HCT116 (cell line): ENCODE measurements around the gene PIP5K1A. TPM values are rescaled to one million over a fixed set of nuclear protein-coding genes. Genes with fewer than 3 reads are reported as not detected.
A peak's percentile ranks its signal among the peaks of the same experiment; 100 is the strongest.

ENCODE experiments used
- ATAC-seq: fragments of 200-7000 bp; cut with Tn5 transposase; 2 replicates; pipeline ENCODE4 v1.9.1; 2020; ENCODE audit warnings: mild to moderate bottlenecking, moderate library complexity
- Bru-seq: library from RNA; stranded (reverse); fragments of 400-500 nt; gene quantifications from one replicate; lab custom pipeline; 2021; lab: Mats Ljungman, UMichigan
- BruChase-seq, 2 experiments: library from RNA; stranded (reverse); fragments of 400-500 nt; gene quantifications; one replicate each; lab custom pipeline; 2021; lab: Mats Ljungman, UMichigan
- BruUV-seq: library from RNA; stranded (reverse); fragments of 400-500 nt; replicated peaks from 2 replicates; lab custom pipeline; 2021; lab: Mats Ljungman, UMichigan
- CTCF ChIA-PET: fragments of 300-600 bp; sonication (Branson Sonifier 250); formaldehyde crosslinking; loops from one replicate; lab custom pipeline; 2021; ENCODE audit warnings: antibody characterized with exemption; lab: Charles Lee
- POLR2A ChIA-PET: fragments of 300-600, 350-600 bp; sonication (Branson Sonifier 250); formaldehyde crosslinking; loops from one replicate; lab custom pipeline; 2021; ENCODE audit warnings: antibody characterized with exemption; lab: Charles Lee
- RAD21 ChIA-PET, 2 experiments: fragments of 300-600 bp; sonication (Branson Sonifier 250); formaldehyde crosslinking; loops; one replicate each; lab custom pipeline; 2023; ENCODE audit warnings: low total read pairs in 2 of 2; ENCODE audit not compliant: uncharacterized antibody in 2 of 2, unreplicated experiment in 2 of 2, low non-redundant PET in 1 of 2; lab: Charles Lee
- DNase-seq: peaks from one replicate; pipeline ENCODE4 v3.0.0-alpha.2; 2010; ENCODE audit warnings: low read depth, low spot score
- H2AFZ ChIP-seq: fragments of 200-600 bp; shearing (Covaris generic), sonication (generic); 2 replicates; pipeline ENCODE4 v1.6.1; 2017; ENCODE audit warnings: low read depth, mixed run types, mixed read lengths, antibody characterized with exemption, low read length; ENCODE audit not compliant: poor library complexity, severe bottlenecking
- H3K27ac ChIP-seq: 2 replicates; pipeline ENCODE4 v1.5.1; 2012; ENCODE audit warnings: low read depth, low read length
- H3K27me3 ChIP-seq: fragments of 200-600 bp; sonication (generic); 2 replicates; pipeline ENCODE4 v1.6.1; 2016; ENCODE audit warnings: mixed run types, low read length, mixed read lengths; ENCODE audit not compliant: insufficient read depth
- H3K36me3 ChIP-seq, 2 experiments: fragments of 200-500 bp in 1 of 2; fragments of 200-600 bp in 1 of 2; sonication (Bioruptor generic) in 1 of 2; sonication (generic) in 1 of 2; 2 replicates each; pipeline versions ENCODE4 v1.5.1 to v1.6.1; 2014 to 2016; ENCODE audit warnings: low read length in 2 of 2, inconsistent platforms in 1 of 2, mixed read lengths in 1 of 2, mixed run types in 1 of 2; ENCODE audit not compliant: insufficient read depth in 2 of 2, control insufficient read depth in 1 of 2
- H3K4me1 ChIP-seq, 2 experiments: fragments of 200-600 bp in 1 of 2; sonication (generic) in 1 of 2; 2 replicates each; pipeline versions ENCODE4 v1.5.1 to v1.6.1; 2012 to 2017; ENCODE audit warnings: low read length in 2 of 2, inconsistent platforms in 1 of 2, mild to moderate bottlenecking in 1 of 2, mixed read lengths in 1 of 2, mixed run types in 1 of 2, moderate library complexity in 1 of 2; ENCODE audit not compliant: insufficient read depth in 2 of 2, control insufficient read depth in 1 of 2
- H3K4me2 ChIP-seq: fragments of 200-600 bp; sonication (generic); 2 replicates; pipeline ENCODE4 v1.6.1; 2017; ENCODE audit warnings: mixed run types, low read length, mixed read lengths
- H3K4me3 ChIP-seq, 2 experiments: fragments of 200-600 bp in 1 of 2; sonication (generic) in 1 of 2; replicated peaks in 1 of 2; 2 replicates each; pipeline ENCODE4 v1.5.1; 2011 to 2016; ENCODE audit warnings: low read length in 2 of 2, control low read depth in 1 of 2, low read depth in 1 of 2, mild to moderate bottlenecking in 1 of 2, mixed read lengths in 1 of 2, mixed run types in 1 of 2
- H3K79me2 ChIP-seq: fragments of 200-600 bp; sonication (generic); 2 replicates; pipeline ENCODE4 v1.6.1; 2017; ENCODE audit warnings: mild to moderate bottlenecking, mixed run types, low read length, moderate library complexity, mixed read lengths; ENCODE audit not compliant: insufficient read depth
- H3K9ac ChIP-seq: fragments of 200-600 bp; sonication (generic); 2 replicates; pipeline ENCODE4 v1.6.1; 2016; ENCODE audit warnings: low read length, mixed read lengths
- H3K9me2 ChIP-seq: fragments of 200-600 bp; sonication (generic), shearing (Covaris generic); 2 replicates; pipeline ENCODE4 v1.6.1; 2017; ENCODE audit warnings: mixed run types, mild to moderate bottlenecking, moderate library complexity; ENCODE audit not compliant: insufficient read depth
- H3K9me3 ChIP-seq, 2 experiments: fragments of 200-500 bp in 1 of 2; fragments of 200-600 bp in 1 of 2; sonication (Bioruptor generic) in 1 of 2; sonication (generic) in 1 of 2; 2 replicates each; pipeline ENCODE4 v1.6.1; 2014 to 2017; ENCODE audit warnings: low read length in 2 of 2, mixed read lengths in 2 of 2, inconsistent platforms in 1 of 2, low read depth in 1 of 2, mild to moderate bottlenecking in 1 of 2, mixed run types in 1 of 2, moderate library complexity in 1 of 2; ENCODE audit not compliant: control insufficient read depth in 1 of 2, insufficient read depth in 1 of 2
- H4K20me1 ChIP-seq: fragments of 200-600 bp; sonication (generic), shearing (Covaris generic); 2 replicates; pipeline ENCODE4 v1.6.1; 2017; ENCODE audit warnings: mixed run types, mild to moderate bottlenecking, moderate library complexity; ENCODE audit not compliant: insufficient read depth
- CBX3 ChIP-seq: IDR thresholded peaks from 2 replicates; pipeline ENCODE4 v1.6.1; 2012; ENCODE audit warnings: low read depth
- ELF1 ChIP-seq: IDR thresholded peaks from 2 replicates; pipeline ENCODE4 v1.6.1; 2012; ENCODE audit warnings: low read depth, borderline replicate concordance
- JUND ChIP-seq: IDR thresholded peaks from 2 replicates; pipeline ENCODE4 v1.6.1; 2012
- RAD21 ChIP-seq: IDR thresholded peaks from 2 replicates; pipeline ENCODE4 v1.6.1; 2012; ENCODE audit warnings: low read depth, mild to moderate bottlenecking
- SP1 ChIP-seq: IDR thresholded peaks from 2 replicates; pipeline ENCODE4 v1.6.1; 2012; ENCODE audit warnings: low read depth
- SRF ChIP-seq: IDR thresholded peaks from 2 replicates; pipeline ENCODE4 v1.6.1; 2012; ENCODE audit warnings: low read depth
- TCF7L2 ChIP-seq: IDR thresholded peaks from 2 replicates; pipeline ENCODE4 v1.7.0; 2011; ENCODE audit warnings: borderline replicate concordance, inconsistent platforms; ENCODE audit not compliant: insufficient read depth, insufficient read length; ENCODE audit errors: extremely low read depth
- ZNF274 ChIP-seq: fragments of 200-500 bp; sonication (Bioruptor generic); IDR thresholded peaks from 2 replicates; pipeline ENCODE4 v1.6.1; 2014; ENCODE audit warnings: mild to moderate bottlenecking, low read depth, low read length, inconsistent platforms
- intact Hi-C: fragments of 100-400 bp; cut with micrococcal nuclease; formaldehyde crosslinking; loops from 2 replicates; pipeline ENCODE4 v1.10.0; 2022
- long read RNA-seq: library from polyadenylated mRNA; unstranded; transcript quantifications from one replicate; pipeline ENCODE4 v2.0.0, GENCODE V29; 2021; ENCODE audit not compliant: unreplicated experiment
- polyA plus RNA-seq: library from polyadenylated mRNA; unstranded; fragments of >200 nt; gene quantifications from 2 replicates; pipeline ENCODE4 v1.2.1, GENCODE V29; 2012; ENCODE audit warnings: missing spikeins
- total RNA-seq: library from RNA; stranded (reverse); gene quantifications from one replicate; pipeline ENCODE4 v1.2.1, GENCODE V29; 2021; ENCODE audit not compliant: unreplicated experiment
- TF ChIP-seq, protein P1 (sequence below): IDR thresholded peaks from 2 replicates; pipeline ENCODE4 v1.6.1; 2012; ENCODE audit warnings: low read depth
- TF ChIP-seq, protein P2 (sequence below): IDR thresholded peaks from 2 replicates; pipeline ENCODE4 v1.6.1; 2012
- TF ChIP-seq, protein P3 (sequence below): IDR thresholded peaks from 2 replicates; pipeline ENCODE4 v1.6.1; 2011; ENCODE audit warnings: mild to moderate bottlenecking, low read length, moderate library complexity; ENCODE audit not compliant: insufficient replicate concordance; ENCODE audit errors: extremely low read depth
- TF ChIP-seq, protein P4 (sequence below), 3 experiments: fragments of 200-600 bp in 1 of 3; sonication (generic) in 1 of 3; IDR thresholded peaks in 2 of 3; conservative IDR thresholded peaks in 1 of 3; 2 replicates each; pipeline ENCODE4 v1.5.1; 2012 to 2017; ENCODE audit warnings: low read depth in 2 of 3, low read length in 2 of 3, antibody characterized with exemption in 1 of 3, borderline replicate concordance in 1 of 3, control low read depth in 1 of 3, mild to moderate bottlenecking in 1 of 3, mixed read lengths in 1 of 3, mixed run types in 1 of 3, moderate library complexity in 1 of 3; ENCODE audit not compliant: insufficient read depth in 1 of 3

PIP5K1A gene, protein sequence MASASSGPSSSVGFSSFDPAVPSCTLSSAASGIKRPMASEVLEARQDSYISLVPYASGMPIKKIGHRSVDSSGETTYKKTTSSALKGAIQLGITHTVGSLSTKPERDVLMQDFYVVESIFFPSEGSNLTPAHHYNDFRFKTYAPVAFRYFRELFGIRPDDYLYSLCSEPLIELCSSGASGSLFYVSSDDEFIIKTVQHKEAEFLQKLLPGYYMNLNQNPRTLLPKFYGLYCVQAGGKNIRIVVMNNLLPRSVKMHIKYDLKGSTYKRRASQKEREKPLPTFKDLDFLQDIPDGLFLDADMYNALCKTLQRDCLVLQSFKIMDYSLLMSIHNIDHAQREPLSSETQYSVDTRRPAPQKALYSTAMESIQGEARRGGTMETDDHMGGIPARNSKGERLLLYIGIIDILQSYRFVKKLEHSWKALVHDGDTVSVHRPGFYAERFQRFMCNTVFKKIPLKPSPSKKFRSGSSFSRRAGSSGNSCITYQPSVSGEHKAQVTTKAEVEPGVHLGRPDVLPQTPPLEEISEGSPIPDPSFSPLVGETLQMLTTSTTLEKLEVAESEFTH
- 75.4 TPM for total RNA-seq
- polyA plus RNA-seq = 52.8 and 55.0 TPM in 2 replicates
- percentile 91 among the genes with signal in this experiment for Bru-seq, nascent RNA
- percentile 94 among the genes with signal in this experiment for BruChase-seq, experiment 1, labeled RNA remaining after a 6-hour chase
- percentile 96 among the genes with signal in this experiment for BruChase-seq, experiment 2, labeled RNA remaining after a 2-hour chase
- long read RNA-seq, transcript PIP5K1A-201 (15 exons, 3,767 nt) = major isoform, 16 of 69 reads
- long read RNA-seq, transcript PIP5K1A-204 (15 exons, 3,737 nt) = minor isoform, 6 of 69 reads
- long read RNA-seq, partial matches to known transcripts = 19 of 69 reads
- long read RNA-seq, other reads (novel, unspliced or antisense) = 26 of 69 reads

DNA sequence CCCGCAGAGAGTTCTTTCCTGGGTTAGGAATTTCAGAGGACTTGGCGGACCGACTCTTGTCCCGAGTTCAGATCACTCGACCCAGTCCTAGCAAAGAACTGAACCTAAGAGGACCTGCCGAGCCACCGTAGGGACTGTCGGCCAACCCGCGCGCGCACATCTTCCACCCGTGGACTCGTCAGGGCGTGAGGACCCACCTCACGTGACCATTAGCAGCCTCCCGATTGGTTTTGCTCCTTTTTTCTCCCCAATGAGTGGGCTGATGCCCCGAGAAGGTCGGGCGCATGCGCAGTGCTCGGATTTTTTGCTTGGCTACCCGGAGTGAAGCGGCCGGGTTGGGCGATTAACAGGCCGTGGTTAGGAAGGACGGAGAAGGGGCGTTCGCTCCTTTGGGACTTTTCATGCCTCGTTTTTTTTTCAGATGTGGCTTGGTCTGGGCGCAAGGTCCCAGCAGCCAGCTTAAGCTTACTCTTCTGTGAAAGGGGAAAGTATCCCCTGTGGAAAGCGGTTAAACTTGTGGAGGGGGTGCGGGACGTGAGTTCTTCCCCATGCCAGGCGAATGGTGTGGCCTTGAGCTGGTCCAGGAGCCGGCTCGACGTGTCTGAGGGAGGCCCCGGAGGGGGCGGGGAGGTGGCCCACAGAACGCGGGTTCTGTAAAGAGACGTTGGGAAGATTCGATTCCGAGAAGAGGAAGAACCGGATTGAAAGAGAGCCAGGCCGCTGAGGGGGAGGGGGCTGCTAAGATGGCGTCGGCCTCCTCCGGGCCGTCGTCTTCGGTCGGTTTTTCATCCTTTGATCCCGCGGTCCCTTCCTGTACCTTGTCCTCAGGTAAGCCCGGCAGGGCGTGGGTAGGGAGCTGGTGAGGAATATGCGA lies at the start of gene PIP5K1A:
TSS of gene PIP5K1A (plus strand) at position 299 of the 874 bp plus-strand sequence. CDS start at position 744, 445 bp downstream.
- no peak within 1 kb of the TSS for H2AFZ ChIP-seq
- no peaks in the 10 kb centered on the region for H3K9me2 ChIP-seq
- H3K9me3 ChIP-seq = no peaks in the 10 kb centered on the region
- peak within 1 kb of the TSS; percentile 79 to 90 for H3K4me3 ChIP-seq
- ChIA-PET CTCF (no interaction called here), RAD21 (no interaction called here), POLR2A (interaction anchor here (0.7 to 1.3 kb wide), 2 partner anchors 83 to 803 kb away, joined by 3 to 4 read pairs; partner anchors contain the start of gene ZNF687)
- H3K27me3 ChIP-seq = no peaks in the 10 kb centered on the region
- peaks cover 26 to 40% of the 10 kb centered on the region in 2 experiments for H3K4me1 ChIP-seq
- H3K27ac ChIP-seq = peak within 1 kb of the TSS; percentile 83
- BruUV-seq = TSS peak; percentile 68
- H3K9ac ChIP-seq = peak within 1 kb of the TSS; percentile 95
- peak; percentile 95 for DNase-seq
- H3K4me2 ChIP-seq = peak within 1 kb of the TSS; percentile 81
- peak; percentile 73 for ATAC-seq
- H3K36me3 ChIP-seq = peaks cover 0 to 4% of the 10 kb centered on the region in 2 experiments; a peak in 1 of 4 replicates
- H4K20me1 ChIP-seq = no peaks in the 10 kb centered on the region
- H3K79me2 ChIP-seq = peaks cover 64% of the 10 kb centered on the region
- intact Hi-C loops = loop anchor here (5.0 kb wide), 3 partner anchors 129 to 639 kb away; partner anchors contain the start of genes C2CD4D, PI4KB and PSMB4
- TF ChIP-seq ELF1 (no peak), CBX3 (no peak), JUND (no peak), RAD21 (no peak), SRF (no peak), ZNF274 (no peak), TCF7L2 (peak; percentile 85), SP1 (no peak)
- TF ChIP-seq, protein P1, sequence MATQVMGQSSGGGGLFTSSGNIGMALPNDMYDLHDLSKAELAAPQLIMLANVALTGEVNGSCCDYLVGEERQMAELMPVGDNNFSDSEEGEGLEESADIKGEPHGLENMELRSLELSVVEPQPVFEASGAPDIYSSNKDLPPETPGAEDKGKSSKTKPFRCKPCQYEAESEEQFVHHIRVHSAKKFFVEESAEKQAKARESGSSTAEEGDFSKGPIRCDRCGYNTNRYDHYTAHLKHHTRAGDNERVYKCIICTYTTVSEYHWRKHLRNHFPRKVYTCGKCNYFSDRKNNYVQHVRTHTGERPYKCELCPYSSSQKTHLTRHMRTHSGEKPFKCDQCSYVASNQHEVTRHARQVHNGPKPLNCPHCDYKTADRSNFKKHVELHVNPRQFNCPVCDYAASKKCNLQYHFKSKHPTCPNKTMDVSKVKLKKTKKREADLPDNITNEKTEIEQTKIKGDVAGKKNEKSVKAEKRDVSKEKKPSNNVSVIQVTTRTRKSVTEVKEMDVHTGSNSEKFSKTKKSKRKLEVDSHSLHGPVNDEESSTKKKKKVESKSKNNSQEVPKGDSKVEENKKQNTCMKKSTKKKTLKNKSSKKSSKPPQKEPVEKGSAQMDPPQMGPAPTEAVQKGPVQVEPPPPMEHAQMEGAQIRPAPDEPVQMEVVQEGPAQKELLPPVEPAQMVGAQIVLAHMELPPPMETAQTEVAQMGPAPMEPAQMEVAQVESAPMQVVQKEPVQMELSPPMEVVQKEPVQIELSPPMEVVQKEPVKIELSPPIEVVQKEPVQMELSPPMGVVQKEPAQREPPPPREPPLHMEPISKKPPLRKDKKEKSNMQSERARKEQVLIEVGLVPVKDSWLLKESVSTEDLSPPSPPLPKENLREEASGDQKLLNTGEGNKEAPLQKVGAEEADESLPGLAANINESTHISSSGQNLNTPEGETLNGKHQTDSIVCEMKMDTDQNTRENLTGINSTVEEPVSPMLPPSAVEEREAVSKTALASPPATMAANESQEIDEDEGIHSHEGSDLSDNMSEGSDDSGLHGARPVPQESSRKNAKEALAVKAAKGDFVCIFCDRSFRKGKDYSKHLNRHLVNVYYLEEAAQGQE = no peak
- TF ChIP-seq, protein P2, sequence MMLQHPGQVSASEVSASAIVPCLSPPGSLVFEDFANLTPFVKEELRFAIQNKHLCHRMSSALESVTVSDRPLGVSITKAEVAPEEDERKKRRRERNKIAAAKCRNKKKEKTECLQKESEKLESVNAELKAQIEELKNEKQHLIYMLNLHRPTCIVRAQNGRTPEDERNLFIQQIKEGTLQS = no peak
- TF ChIP-seq, protein P3, sequence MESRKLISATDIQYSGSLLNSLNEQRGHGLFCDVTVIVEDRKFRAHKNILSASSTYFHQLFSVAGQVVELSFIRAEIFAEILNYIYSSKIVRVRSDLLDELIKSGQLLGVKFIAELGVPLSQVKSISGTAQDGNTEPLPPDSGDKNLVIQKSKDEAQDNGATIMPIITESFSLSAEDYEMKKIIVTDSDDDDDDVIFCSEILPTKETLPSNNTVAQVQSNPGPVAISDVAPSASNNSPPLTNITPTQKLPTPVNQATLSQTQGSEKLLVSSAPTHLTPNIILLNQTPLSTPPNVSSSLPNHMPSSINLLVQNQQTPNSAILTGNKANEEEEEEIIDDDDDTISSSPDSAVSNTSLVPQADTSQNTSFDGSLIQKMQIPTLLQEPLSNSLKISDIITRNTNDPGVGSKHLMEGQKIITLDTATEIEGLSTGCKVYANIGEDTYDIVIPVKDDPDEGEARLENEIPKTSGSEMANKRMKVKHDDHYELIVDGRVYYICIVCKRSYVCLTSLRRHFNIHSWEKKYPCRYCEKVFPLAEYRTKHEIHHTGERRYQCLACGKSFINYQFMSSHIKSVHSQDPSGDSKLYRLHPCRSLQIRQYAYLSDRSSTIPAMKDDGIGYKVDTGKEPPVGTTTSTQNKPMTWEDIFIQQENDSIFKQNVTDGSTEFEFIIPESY = peak; percentile 72
- TF ChIP-seq, protein P4, sequence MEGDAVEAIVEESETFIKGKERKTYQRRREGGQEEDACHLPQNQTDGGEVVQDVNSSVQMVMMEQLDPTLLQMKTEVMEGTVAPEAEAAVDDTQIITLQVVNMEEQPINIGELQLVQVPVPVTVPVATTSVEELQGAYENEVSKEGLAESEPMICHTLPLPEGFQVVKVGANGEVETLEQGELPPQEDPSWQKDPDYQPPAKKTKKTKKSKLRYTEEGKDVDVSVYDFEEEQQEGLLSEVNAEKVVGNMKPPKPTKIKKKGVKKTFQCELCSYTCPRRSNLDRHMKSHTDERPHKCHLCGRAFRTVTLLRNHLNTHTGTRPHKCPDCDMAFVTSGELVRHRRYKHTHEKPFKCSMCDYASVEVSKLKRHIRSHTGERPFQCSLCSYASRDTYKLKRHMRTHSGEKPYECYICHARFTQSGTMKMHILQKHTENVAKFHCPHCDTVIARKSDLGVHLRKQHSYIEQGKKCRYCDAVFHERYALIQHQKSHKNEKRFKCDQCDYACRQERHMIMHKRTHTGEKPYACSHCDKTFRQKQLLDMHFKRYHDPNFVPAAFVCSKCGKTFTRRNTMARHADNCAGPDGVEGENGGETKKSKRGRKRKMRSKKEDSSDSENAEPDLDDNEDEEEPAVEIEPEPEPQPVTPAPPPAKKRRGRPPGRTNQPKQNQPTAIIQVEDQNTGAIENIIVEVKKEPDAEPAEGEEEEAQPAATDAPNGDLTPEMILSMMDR (IDR thresholded peaks at IDR 0.05 in 2 of 3, conservative IDR thresholded peaks at IDR 0.05 in 1 of 3; ENCODE audit: borderline replicate concordance in 1 of 3, insufficient read depth in 1 of 3, low read depth in 2 of 3, low read length in 2 of 3) = no peak
